CD4-positive, alpha-beta T cell (primary cell): ENCODE measurements around the gene TM4SF20. TPM values are rescaled to one million over a fixed set of nuclear protein-coding genes. Genes with fewer than 3 reads are reported as not detected.

Experiments
- ATAC-seq: fragments of 200-7000 bp; cut with Tn5 transposase; one replicate; pipeline ENCODE4 v1.10.0; 2022; ENCODE audit warnings: mild to moderate bottlenecking; ENCODE audit not compliant: poor library complexity
- CTCF ChIA-PET: fragments of 350-600 bp; sonication (Branson Sonifier 250); formaldehyde crosslinking; loops from one replicate; lab custom pipeline; 2021; ENCODE audit warnings: antibody characterized with exemption, inconsistent platforms; lab: Charles Lee
- POLR2A ChIA-PET: fragments of 350-600 bp; sonication (Branson Sonifier 250); formaldehyde crosslinking; loops from one replicate; lab custom pipeline; 2021; ENCODE audit warnings: antibody characterized with exemption, inconsistent platforms; lab: Charles Lee
- DNase-seq, 14 experiments: peaks; one replicate each; pipeline ENCODE4 v3.0.0-alpha.2; 2013 to 2020; ENCODE audit warnings: mixed read lengths in 2 of 14
- H3K27ac ChIP-seq, 2 donors: one replicate each; pipeline versions ENCODE4 v1.5.1 to v1.7.0; 2013; ENCODE audit warnings: low read length in 2 of 2, low read depth in 1 of 2, mild to moderate bottlenecking in 1 of 2
- H3K27me3 ChIP-seq, 2 experiments: 1 replicate in 1 of 2; 2 replicates in 1 of 2; pipeline versions ENCODE4 v1.6.1 to v1.7.0; 2013; ENCODE audit warnings: low read length in 2 of 2, control low read depth in 1 of 2, mild to moderate bottlenecking in 1 of 2, moderate library complexity in 1 of 2; ENCODE audit not compliant: insufficient read depth in 2 of 2, control insufficient read depth in 1 of 2
- H3K36me3 ChIP-seq: one replicate; pipeline ENCODE4 v1.6.1; 2013; ENCODE audit warnings: low read length, control low read depth; ENCODE audit not compliant: insufficient read depth
- H3K4me1 ChIP-seq: one replicate; pipeline ENCODE4 v1.6.1; 2013; ENCODE audit warnings: low read length, control low read depth; ENCODE audit not compliant: insufficient read depth
- H3K4me3 ChIP-seq: one replicate; pipeline ENCODE4 v1.5.1; 2013; ENCODE audit warnings: mild to moderate bottlenecking, low read length, moderate library complexity
- H3K9me3 ChIP-seq, 2 experiments: 1 replicate in 1 of 2; 2 replicates in 1 of 2; pipeline versions ENCODE4 v1.6.1 to v1.7.0; 2013; ENCODE audit warnings: low read length in 2 of 2, mild to moderate bottlenecking in 2 of 2, control low read depth in 1 of 2, moderate library complexity in 1 of 2; ENCODE audit not compliant: control insufficient read depth in 1 of 2, insufficient read depth in 1 of 2
- H3K27ac Mint-ChIP-seq: one replicate; pipeline ENCODE4 v1.8.0; 2020; ENCODE audit warnings: mixed read lengths
- H3K27me3 Mint-ChIP-seq: one replicate; pipeline ENCODE4 v1.8.0; 2021; ENCODE audit warnings: mixed read lengths
- H3K36me3 Mint-ChIP-seq: one replicate; pipeline ENCODE4 v1.8.0; 2021; ENCODE audit warnings: low read depth, mixed read lengths
- H3K4me1 Mint-ChIP-seq: one replicate; pipeline ENCODE4 v1.8.0; 2021; ENCODE audit warnings: low read depth, mixed read lengths
- H3K4me3 Mint-ChIP-seq: one replicate; pipeline ENCODE4 v1.8.0; 2020; ENCODE audit warnings: mild to moderate bottlenecking, mixed read lengths
- H3K9me3 Mint-ChIP-seq: one replicate; pipeline ENCODE4 v1.8.0; 2020; ENCODE audit warnings: mixed read lengths
- intact Hi-C, 2 experiments: fragments of 100-400 bp; cut with DNase I in 1 of 2; cut with micrococcal nuclease in 1 of 2; formaldehyde crosslinking; loops; one replicate each; pipeline versions ENCODE4 v1.15.1 to v1.9.0; 2023 to 2025; cut with DNase I, micrococcal nuclease
- total RNA-seq, 174 experiments: library from RNA in 2 of 174; stranded (reverse) in 2 of 174; gene quantifications; one replicate each; pipeline ENCODE4 v1.2.3 and lab custom pipeline; 2021 to 2026
- TF ChIP-seq, protein P1 (sequence below): fragments of 200-600 bp; IDR thresholded peaks from one replicate; pipeline ENCODE4 v1.8.0; 2022; ENCODE audit warnings: antibody characterized with exemption, mild to moderate bottlenecking

TM4SF20 gene
- total RNA-seq, 2 experiments from 2014 or later: not detected

DNA sequence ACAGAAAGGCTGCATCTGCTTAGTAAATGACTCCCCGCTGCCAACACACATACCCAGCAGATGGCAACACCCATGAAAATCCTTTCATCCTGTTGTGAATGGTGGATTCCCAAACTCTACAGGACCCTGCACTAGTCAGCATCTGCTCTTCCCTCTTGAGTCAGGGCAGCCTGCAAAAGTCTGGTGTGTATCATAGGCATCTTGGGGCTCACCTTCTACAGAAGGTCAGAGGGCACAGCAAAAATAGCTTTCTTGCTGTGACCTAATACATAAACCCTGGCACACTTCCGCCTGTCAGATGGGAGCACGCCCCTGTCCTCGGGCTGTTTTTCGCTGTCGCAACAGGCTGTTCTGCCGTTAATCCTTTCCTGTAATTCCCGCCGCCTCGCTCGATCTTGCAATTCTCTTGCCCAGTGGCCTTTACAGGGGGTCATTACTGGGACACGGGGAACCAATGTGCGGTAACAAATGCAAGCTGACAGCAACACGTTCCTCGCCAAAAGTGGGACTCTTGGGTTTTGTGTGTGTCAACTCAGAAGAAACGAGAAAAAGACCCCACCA lies 28.6 kb upstream of the TM4SF20 start:
- H3K27me3 ChIP-seq: no peaks in the 10 kb centered on the region
- H3K4me1 Mint-ChIP-seq: peaks cover 36% of the 10 kb centered on the region
- no peak overlapping the region for H3K27ac Mint-ChIP-seq
- H3K4me3 ChIP-seq: no peak overlapping the region
- H3K9me3 ChIP-seq: no peaks in the 10 kb centered on the region
- H3K4me1 ChIP-seq: peaks cover 9% of the 10 kb centered on the region
- H3K27ac ChIP-seq: no peak overlapping the region
- DNase-seq: peak in 2 of 14 experiments; percentile 50 to 67
- intact Hi-C loops: loop anchor here in 1 of 2 experiments (2.0 kb wide), 1 partner anchor 361 kb away; no protein-coding TSS in a partner anchor
- no peaks in the 10 kb centered on the region for H3K36me3 Mint-ChIP-seq
- no peaks in the 10 kb centered on the region for H3K27me3 Mint-ChIP-seq
- ATAC-seq: no peak
- H3K9me3 Mint-ChIP-seq: no peaks in the 10 kb centered on the region
- CTCF ChIA-PET: no interaction called here
- POLR2A ChIA-PET: no interaction called here
- no peaks in the 10 kb centered on the region for H3K36me3 ChIP-seq
- H3K4me3 Mint-ChIP-seq: no peak overlapping the region
- TF ChIP-seq, protein P1, sequence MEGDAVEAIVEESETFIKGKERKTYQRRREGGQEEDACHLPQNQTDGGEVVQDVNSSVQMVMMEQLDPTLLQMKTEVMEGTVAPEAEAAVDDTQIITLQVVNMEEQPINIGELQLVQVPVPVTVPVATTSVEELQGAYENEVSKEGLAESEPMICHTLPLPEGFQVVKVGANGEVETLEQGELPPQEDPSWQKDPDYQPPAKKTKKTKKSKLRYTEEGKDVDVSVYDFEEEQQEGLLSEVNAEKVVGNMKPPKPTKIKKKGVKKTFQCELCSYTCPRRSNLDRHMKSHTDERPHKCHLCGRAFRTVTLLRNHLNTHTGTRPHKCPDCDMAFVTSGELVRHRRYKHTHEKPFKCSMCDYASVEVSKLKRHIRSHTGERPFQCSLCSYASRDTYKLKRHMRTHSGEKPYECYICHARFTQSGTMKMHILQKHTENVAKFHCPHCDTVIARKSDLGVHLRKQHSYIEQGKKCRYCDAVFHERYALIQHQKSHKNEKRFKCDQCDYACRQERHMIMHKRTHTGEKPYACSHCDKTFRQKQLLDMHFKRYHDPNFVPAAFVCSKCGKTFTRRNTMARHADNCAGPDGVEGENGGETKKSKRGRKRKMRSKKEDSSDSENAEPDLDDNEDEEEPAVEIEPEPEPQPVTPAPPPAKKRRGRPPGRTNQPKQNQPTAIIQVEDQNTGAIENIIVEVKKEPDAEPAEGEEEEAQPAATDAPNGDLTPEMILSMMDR: no peak

DNA sequence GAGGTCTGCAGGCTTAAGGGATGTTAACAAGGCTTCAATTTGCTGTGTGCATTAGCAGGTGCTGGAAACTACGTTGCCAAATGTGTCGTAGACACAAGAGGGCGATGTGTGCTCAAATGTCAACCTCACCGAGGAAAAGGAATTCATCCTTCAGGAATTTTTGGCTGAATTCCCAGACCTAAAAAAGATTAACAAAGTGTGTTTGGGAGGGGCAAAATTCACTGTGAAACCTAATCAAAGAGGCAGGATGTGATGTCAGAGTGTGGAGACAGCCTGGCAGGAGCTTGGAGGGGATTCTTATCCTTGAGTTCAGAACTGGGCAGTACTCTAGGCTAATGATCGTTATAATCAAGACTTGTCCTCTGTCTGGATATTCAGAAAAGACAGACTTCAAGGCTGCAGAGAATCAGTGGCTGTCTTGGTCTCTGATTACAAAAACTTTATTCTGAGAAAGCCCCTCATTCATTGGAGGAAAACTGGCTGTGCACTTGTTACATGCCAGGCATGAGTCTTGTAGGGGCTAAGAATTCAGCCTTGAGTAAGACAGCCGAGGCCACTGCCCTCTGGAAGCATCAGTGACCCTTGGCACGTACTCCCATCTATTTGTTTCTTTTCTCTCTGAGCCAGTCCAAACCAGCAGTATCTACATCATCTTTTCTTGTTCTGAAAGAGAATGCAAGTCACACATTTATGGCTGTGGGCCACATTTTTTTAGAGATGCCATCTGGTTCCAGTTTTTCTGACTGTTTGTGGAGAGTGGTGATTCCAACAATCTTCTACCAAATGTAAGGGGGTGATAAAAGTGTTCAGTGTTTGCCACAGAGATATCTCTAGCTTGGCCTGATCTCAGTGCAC lies 27.3 kb upstream of the TM4SF20 start:
- Histone ChIP-seq H3K36me3 (no peaks in the 10 kb centered on the region), H3K27me3 (no peaks in the 10 kb centered on the region), H3K9me3 (no peaks in the 10 kb centered on the region), H3K4me1 (peaks cover 9% of the 10 kb centered on the region), H3K27ac (no peak overlapping the region), H3K4me3 (no peak overlapping the region)
- TF ChIP-seq, protein P1: no peak
- Mint-ChIP-seq H3K36me3 (no peaks in the 10 kb centered on the region), H3K4me3 (no peak overlapping the region), H3K27me3 (no peaks in the 10 kb centered on the region), H3K27ac (peak overlapping the region; percentile 22), H3K9me3 (no peaks in the 10 kb centered on the region), H3K4me1 (peaks cover 25% of the 10 kb centered on the region)
- intact Hi-C loops: loop anchor here in 1 of 2 experiments (2.0 kb wide), 1 partner anchor 362 kb away; no protein-coding TSS in a partner anchor
- DNase-seq: peak in 2 of 14 experiments; percentile 15 to 17
- POLR2A ChIA-PET: no interaction called here
- no peak for ATAC-seq
- CTCF ChIA-PET: no interaction called here

DNA sequence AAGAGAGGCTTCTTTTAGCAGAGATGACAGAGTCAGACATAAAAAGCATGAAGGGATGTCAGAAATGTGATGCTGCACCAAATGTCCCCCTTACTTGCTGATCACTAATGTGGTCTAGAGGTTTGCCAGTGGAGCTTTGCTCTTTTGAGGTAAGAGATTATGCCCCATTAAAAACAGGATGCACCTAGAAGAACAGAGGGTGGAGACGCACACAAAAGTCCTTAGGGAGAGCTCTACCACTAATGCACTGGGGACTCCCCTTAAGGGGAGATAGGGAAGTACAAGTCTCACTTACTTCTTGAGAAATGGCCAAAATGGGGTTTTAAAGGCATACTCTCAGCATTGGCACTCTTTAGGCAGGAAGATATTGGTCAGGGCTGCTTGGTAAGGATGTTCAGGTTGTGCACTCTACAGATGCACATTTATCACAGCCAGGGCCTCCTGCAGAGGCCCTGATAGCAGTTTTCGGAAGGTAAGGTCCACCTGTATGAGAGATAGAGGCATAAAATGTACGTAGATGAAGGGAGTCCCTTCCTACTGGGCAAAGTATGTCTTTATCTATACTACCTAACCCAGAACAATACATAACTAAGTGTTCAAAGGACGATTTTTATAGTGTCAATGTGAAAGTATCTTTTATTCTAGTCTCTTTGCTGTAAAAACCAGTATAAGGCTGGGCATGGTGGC lies 25.6 kb upstream of the TM4SF20 start:
- Mint-ChIP-seq H3K4me1 (peaks cover 19% of the 10 kb centered on the region), H3K27me3 (no peaks in the 10 kb centered on the region), H3K36me3 (no peaks in the 10 kb centered on the region), H3K9me3 (no peaks in the 10 kb centered on the region), H3K27ac (no peak overlapping the region), H3K4me3 (no peak overlapping the region)
- TF ChIP-seq, protein P1: no peak
- ChIA-PET CTCF (no interaction called here), POLR2A (no interaction called here)
- no peaks in the 10 kb centered on the region for H3K9me3 ChIP-seq
- no peaks in the 10 kb centered on the region for H3K36me3 ChIP-seq
- ATAC-seq: peak; percentile 43
- DNase-seq: peak in 2 of 14 experiments; percentile 24 to 26
- no peak overlapping the region for H3K4me3 ChIP-seq
- H3K4me1 ChIP-seq: peaks cover 2% of the 10 kb centered on the region
- no peaks in the 10 kb centered on the region for H3K27me3 ChIP-seq
- intact Hi-C loops: no loop called here
- no peak overlapping the region for H3K27ac ChIP-seq
